ENCODE data around the gene CEP41. TPM values are rescaled to one million over a fixed set of nuclear protein-coding genes. Genes with fewer than 3 reads are reported as not detected.

CEP41 gene, protein sequence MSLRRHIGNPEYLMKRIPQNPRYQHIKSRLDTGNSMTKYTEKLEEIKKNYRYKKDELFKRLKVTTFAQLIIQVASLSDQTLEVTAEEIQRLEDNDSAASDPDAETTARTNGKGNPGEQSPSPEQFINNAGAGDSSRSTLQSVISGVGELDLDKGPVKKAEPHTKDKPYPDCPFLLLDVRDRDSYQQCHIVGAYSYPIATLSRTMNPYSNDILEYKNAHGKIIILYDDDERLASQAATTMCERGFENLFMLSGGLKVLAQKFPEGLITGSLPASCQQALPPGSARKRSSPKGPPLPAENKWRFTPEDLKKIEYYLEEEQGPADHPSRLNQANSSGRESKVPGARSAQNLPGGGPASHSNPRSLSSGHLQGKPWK
- total RNA-seq, result 1 to 10 TPM; 3.1 to 6.3 (median 4.7) TPM
- polyA plus RNA-seq, result 1 to 10 TPM; 2.2 to 5.4 TPM
- long read RNA-seq, donor 1, full-length matches to known transcripts, result 4 of 5 reads
- long read RNA-seq, donor 1, partial matches to known transcripts, result 1 of 5 reads
- long read RNA-seq, donor 1, other reads (novel, unspliced or antisense), result 0 of 5 reads
- long read RNA-seq, donor 2, full-length matches to known transcripts, result 3 of 4 reads
- long read RNA-seq, donor 2, partial matches to known transcripts, result 1 of 4 reads
- long read RNA-seq, donor 2, other reads (novel, unspliced or antisense), result 0 of 4 reads
- long read RNA-seq, donor 3, full-length matches to known transcripts, result 6 of 8 reads
- long read RNA-seq, donor 3, partial matches to known transcripts, result 0 of 8 reads
- long read RNA-seq, donor 3, other reads (novel, unspliced or antisense), result 2 of 8 reads

DNA sequence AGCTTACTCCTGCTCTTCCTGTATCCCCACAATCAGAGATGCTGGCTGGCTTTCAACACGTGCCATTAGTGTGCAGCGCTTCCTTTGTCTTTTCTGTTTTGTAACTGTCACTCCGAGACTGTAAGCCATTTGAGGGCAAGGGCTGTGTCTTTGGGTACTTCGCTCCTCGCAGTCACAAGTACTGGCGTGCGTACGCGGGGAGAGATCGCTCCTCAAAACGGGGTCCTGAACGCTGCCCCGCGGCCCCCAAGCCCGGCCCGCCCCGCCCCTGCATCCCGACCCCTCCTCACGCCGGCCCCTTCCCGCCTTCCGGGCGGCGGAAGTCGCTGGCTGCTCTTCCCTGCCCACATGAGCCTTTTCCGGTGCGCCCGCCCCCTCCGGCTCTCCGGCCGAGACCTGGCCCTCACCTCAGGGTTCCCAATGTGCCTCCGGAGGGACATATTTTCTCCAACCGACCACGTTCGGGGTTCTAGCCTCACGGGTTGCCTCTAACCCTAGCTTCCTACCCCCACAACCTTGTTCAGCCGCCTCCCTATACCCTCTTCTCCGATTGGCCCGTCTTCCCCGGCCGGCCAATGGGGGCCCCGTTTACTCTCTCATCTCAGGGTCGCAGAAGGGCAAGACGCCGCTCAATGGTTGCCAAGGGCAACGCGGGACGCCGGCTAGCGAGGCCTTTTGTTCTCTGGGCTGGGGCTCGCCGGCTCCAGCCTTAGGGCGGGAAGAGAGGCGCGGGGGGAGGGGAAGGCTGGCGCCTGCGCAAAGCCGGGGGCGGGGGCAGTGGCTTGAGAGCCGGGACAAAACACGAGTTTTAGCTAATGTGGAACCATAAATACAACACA is at the start of gene CEP41:
Gene CEP41 (minus strand): TSS at position 490 of the 839 bp plus-strand sequence. CDS start 50 bp downstream, at position 440.
- intact Hi-C loops (cut with DNase I), result no loop called here
- no peaks in the 10 kb centered on the region for H3K27me3 ChIP-seq
- H3K9me3 ChIP-seq, result no peaks in the 10 kb centered on the region
- H3K4me3 ChIP-seq, result peak within 1 kb of the TSS; percentile 66 to 85 (median 76)
- peak within 1 kb of the TSS; percentile 55 to 95 (median 88) for H3K27ac ChIP-seq
- 3% methylated on average over 61 of the region's 61 CpGs for WGBS, 2 donors
- H3K36me3 ChIP-seq, result no peaks in the 10 kb centered on the region
- DNase-seq (peak; percentile 98), ATAC-seq (peak; percentile 98 to 100 (median 100))
- peaks cover 0 to 19% (median 15%) of the 10 kb centered on the region in 9 donors for H3K4me1 ChIP-seq
- TF ChIP-seq, protein P1, sequence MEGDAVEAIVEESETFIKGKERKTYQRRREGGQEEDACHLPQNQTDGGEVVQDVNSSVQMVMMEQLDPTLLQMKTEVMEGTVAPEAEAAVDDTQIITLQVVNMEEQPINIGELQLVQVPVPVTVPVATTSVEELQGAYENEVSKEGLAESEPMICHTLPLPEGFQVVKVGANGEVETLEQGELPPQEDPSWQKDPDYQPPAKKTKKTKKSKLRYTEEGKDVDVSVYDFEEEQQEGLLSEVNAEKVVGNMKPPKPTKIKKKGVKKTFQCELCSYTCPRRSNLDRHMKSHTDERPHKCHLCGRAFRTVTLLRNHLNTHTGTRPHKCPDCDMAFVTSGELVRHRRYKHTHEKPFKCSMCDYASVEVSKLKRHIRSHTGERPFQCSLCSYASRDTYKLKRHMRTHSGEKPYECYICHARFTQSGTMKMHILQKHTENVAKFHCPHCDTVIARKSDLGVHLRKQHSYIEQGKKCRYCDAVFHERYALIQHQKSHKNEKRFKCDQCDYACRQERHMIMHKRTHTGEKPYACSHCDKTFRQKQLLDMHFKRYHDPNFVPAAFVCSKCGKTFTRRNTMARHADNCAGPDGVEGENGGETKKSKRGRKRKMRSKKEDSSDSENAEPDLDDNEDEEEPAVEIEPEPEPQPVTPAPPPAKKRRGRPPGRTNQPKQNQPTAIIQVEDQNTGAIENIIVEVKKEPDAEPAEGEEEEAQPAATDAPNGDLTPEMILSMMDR (IDR thresholded peaks at IDR 0.05), result no peak

DNA sequence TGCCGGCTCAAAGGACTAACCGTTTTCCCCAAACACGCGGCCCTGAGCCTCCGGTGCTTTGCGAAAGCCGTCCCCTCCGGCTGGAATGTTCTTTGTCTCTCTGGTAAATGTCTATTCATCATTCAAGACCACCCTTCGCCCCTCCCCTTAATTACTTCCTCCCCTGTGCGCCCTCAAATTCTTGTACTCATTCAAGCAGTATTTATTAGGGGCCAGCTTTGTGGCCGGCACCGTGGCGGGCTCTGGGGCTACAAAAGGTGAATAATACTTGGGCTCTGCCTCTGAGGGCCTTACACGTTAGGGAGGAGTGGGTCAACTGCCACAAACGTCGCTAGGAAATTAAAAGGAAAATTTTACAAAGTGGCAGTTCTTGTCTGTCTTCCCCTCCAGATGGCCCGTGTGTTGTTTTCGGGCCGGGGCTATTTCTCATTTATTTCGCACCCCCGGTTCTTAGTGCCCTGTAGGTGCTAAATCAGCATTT is 49.5 kb upstream of the CEP41 start:
- Histone ChIP-seq H3K4me3 (peak overlapping the region in 9 of 10 donors; percentile 30 to 57 (median 48)), H3K27me3 (peaks cover 0 to 88% (median 14%) of the 10 kb centered on the region in 7 donors), H3K9me3 (peaks cover 0 to 7% (median 0%) of the 10 kb centered on the region in 11 donors), H3K27ac (peak overlapping the region in 1 of 10 donors; percentile 36), H3K36me3 (no peaks in the 10 kb centered on the region), H3K4me1 (peaks cover 4 to 51% (median 30%) of the 10 kb centered on the region in 9 donors)
- DNase-seq (no peak), ATAC-seq (no peak)
- TF ChIP-seq, protein P1 (IDR thresholded peaks at IDR 0.05), result no peak
- 66 to 68% methylated on average over 21 of the region's 21 CpGs for WGBS, 2 donors
- intact Hi-C loops (cut with DNase I), result loop anchor here in 6 of 10 donors (5.0 to 10.0 kb wide), 5 partner anchors 198 to 246 kb away; partner anchors contain the start of gene CPA4 (in 1 of the 6)

DNA sequence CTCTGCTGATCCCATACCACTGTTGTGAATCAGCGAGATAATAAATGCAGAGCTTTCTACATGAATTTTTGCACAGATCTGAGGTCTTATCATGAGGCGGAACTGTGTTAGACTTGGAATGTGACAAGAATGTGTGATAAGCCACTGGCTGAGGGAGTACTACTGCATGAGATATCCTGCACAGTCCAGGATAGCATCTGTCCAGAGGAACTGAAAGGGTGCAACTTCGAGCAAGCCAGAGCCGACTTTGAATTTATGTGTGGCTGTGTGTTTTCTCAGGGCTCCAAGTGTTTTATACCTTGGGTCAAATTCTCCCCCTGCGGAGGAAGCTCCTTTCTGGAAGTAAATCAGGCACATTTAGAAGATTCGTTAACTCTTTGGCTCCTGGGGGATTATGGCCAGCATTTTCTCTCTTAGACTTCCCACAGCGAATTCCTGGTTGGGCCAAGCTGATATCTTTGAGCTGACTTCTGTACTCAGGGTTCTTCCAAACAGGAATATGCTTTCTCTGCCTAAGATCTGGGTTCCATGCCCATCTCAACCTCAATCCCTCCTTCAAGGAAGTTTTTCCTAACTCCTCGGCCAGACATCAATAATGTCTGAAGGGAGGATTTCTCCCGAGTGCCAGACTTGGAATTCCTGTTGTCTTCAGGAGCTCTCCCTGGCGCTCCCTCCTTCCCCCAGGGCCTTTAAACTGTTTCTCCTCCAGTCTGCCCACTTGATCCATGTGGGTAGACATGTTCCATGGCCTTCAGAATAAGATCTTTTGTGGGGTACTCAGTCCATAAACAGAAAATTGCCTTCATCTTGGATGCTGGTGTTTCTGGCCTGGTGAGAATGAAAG is 48.5 kb upstream of the CEP41 start:
- no peak overlapping the region for H3K27ac ChIP-seq

More for the DNA sequence above, 48.5 kb upstream of the CEP41 start:
- 64 to 66% methylated on average over 10 of the region's 10 CpGs for WGBS, 2 donors
- Histone ChIP-seq H3K27me3 (peaks cover 0 to 94% (median 22%) of the 10 kb centered on the region in 7 donors), H3K4me1 (peaks cover 4 to 51% (median 30%) of the 10 kb centered on the region in 9 donors), H3K4me3 (no peak overlapping the region), H3K9me3 (peaks cover 0 to 7% (median 0%) of the 10 kb centered on the region in 11 donors), H3K36me3 (no peaks in the 10 kb centered on the region)
- intact Hi-C loops (cut with DNase I), result loop anchor here in 7 of 10 donors (5.0 to 10.0 kb wide), 5 partner anchors 65 to 235 kb away; no protein-coding TSS in a partner anchor
- TF ChIP-seq, protein P1 (IDR thresholded peaks at IDR 0.05), result no peak
- ATAC-seq (no peak), DNase-seq (no peak)

Measured in heart right ventricle (tissue), 16 donors.